Liver (tissue), 9 donors: Measurements from ENCODE around the gene BACH2. TPM values are rescaled to one million over a fixed set of nuclear protein-coding genes. Genes with fewer than 3 reads are reported as not detected.

Experiments
- DNase-seq: peaks from one replicate; pipeline ENCODE4 v3.0.0-alpha.2; 2017; ENCODE audit warnings: low spot score
- H3K27ac ChIP-seq, 2 donors: one replicate each; pipeline ENCODE4 v1.7.0; 2013; ENCODE audit warnings: inconsistent platforms in 2 of 2, low read length in 2 of 2, control low read depth in 1 of 2, low read depth in 1 of 2, mild to moderate bottlenecking in 1 of 2
- H3K27me3 ChIP-seq, 4 donors: one replicate each; pipeline versions ENCODE4 v1.6.1 to v1.7.0; 2013; ENCODE audit warnings: low read length in 3 of 4, inconsistent platforms in 1 of 4, mild to moderate bottlenecking in 1 of 4, moderate library complexity in 1 of 4; ENCODE audit not compliant: control insufficient read depth in 4 of 4, insufficient read depth in 4 of 4
- H3K36me3 ChIP-seq, 4 donors: one replicate each; pipeline versions ENCODE4 v1.6.1 to v1.7.0; 2013; ENCODE audit warnings: low read length in 3 of 4, mild to moderate bottlenecking in 3 of 4, low read depth in 1 of 4, moderate library complexity in 1 of 4; ENCODE audit not compliant: control insufficient read depth in 4 of 4, insufficient read depth in 3 of 4
- H3K4me1 ChIP-seq, 4 donors: one replicate each; pipeline versions ENCODE4 v1.6.1 to v1.7.0; 2013; ENCODE audit warnings: low read length in 3 of 4, mild to moderate bottlenecking in 3 of 4, moderate library complexity in 1 of 4; ENCODE audit not compliant: control insufficient read depth in 4 of 4, insufficient read depth in 4 of 4
- H3K4me3 ChIP-seq, 3 donors: one replicate each; pipeline versions ENCODE4 v1.6.1 to v1.7.0; 2013; ENCODE audit warnings: low read length in 3 of 3, control low read depth in 1 of 3, low read depth in 1 of 3, mild to moderate bottlenecking in 1 of 3
- H3K9ac ChIP-seq, 2 donors: one replicate each; pipeline ENCODE4 v1.7.0; 2013; ENCODE audit warnings: low read length in 2 of 2, mild to moderate bottlenecking in 2 of 2, moderate library complexity in 2 of 2, control low read depth in 1 of 2, low read depth in 1 of 2
- H3K9me3 ChIP-seq, 4 donors: one replicate each; pipeline versions ENCODE4 v1.6.1 to v1.7.0; 2013; ENCODE audit warnings: low read length in 3 of 4; ENCODE audit not compliant: control insufficient read depth in 4 of 4
- EGR1 ChIP-seq, 2 donors: IDR thresholded peaks; 2 replicates each; pipeline ENCODE4 v1.6.1; 2016 to 2018; ENCODE audit warnings: antibody characterized with exemption in 2 of 2, low read depth in 2 of 2
- GABPA ChIP-seq, 2 donors: IDR thresholded peaks in 1 of 2; conservative IDR thresholded peaks in 1 of 2; 2 replicates each; pipeline ENCODE4 v1.6.1; 2016; ENCODE audit warnings: antibody characterized with exemption in 2 of 2, mild to moderate bottlenecking in 1 of 2, moderate library complexity in 1 of 2
- NR2F2 ChIP-seq: IDR thresholded peaks from 2 replicates; pipeline ENCODE4 v1.6.1; 2016; ENCODE audit warnings: antibody characterized with exemption
- RAD21 ChIP-seq, 2 donors: IDR thresholded peaks; 2 replicates each; pipeline ENCODE4 v1.6.1; 2016; ENCODE audit warnings: antibody characterized with exemption in 2 of 2, mild to moderate bottlenecking in 2 of 2
- SP1 ChIP-seq: IDR thresholded peaks from 2 replicates; pipeline ENCODE4 v1.6.1; 2018; ENCODE audit warnings: antibody characterized with exemption, mild to moderate bottlenecking
- YY1 ChIP-seq: IDR thresholded peaks from 2 replicates; pipeline ENCODE4 v1.6.1; 2016; ENCODE audit warnings: antibody characterized with exemption, mild to moderate bottlenecking
- WGBS: extraction: QIAGEN DNeasy Blood & Tissue Kit; methylation state at CpG from one replicate; pipeline ENCODE4 v1.1.7; 2013; 5-methylcytosine and 5-hydroxymethylcytosine counted together
- polyA plus RNA-seq, 2 donors: library from polyadenylated mRNA; stranded (reverse) in 1 of 2; unstranded in 1 of 2; fragments of 200-250 nt in 1 of 2; fragments of >200 nt in 1 of 2; fragmentation: Nextera tagmentation in 1 of 2; extraction: Ambion mirVana in 1 of 2; gene quantifications; one replicate each; pipeline versions ENCODE4 v1.2.1 to v1.2.3, GENCODE V29; 2013 to 2015
- total RNA-seq, 2 donors: library from RNA; depleted of rRNA; stranded (reverse); fragments of >200 nt; gene quantifications; one replicate each; pipeline ENCODE4 v1.2.3, GENCODE V29; 2014
- TF ChIP-seq, protein P1 (sequence below): IDR thresholded peaks from 2 replicates; pipeline ENCODE4 v1.6.1; 2016; ENCODE audit warnings: antibody characterized with exemption
- TF ChIP-seq, protein P2 (sequence below): IDR thresholded peaks from 2 replicates; pipeline ENCODE4 v1.6.1; 2016; ENCODE audit warnings: antibody characterized with exemption, mild to moderate bottlenecking
- TF ChIP-seq, protein P3 (sequence below): IDR thresholded peaks from 2 replicates; pipeline ENCODE4 v1.6.1; 2016; ENCODE audit warnings: antibody characterized with exemption
- TF ChIP-seq, protein P4 (sequence below): fragments of 150-350 bp; IDR thresholded peaks from 2 replicates; pipeline ENCODE4 v1.5.1; 2017; ENCODE audit warnings: improper control_type of control experiment, low read depth, low read length; ENCODE audit not compliant: missing input control
- donor health status: healthy.
- donor health status: healthy.
- donor health status: healthy.
- donor health status: healthy.
- donor health status: healthy.

BACH2 gene
- total and polyA plus RNA-seq, 4 donors = 1.9 to 3.7 (median 1.9) TPM

DNA sequence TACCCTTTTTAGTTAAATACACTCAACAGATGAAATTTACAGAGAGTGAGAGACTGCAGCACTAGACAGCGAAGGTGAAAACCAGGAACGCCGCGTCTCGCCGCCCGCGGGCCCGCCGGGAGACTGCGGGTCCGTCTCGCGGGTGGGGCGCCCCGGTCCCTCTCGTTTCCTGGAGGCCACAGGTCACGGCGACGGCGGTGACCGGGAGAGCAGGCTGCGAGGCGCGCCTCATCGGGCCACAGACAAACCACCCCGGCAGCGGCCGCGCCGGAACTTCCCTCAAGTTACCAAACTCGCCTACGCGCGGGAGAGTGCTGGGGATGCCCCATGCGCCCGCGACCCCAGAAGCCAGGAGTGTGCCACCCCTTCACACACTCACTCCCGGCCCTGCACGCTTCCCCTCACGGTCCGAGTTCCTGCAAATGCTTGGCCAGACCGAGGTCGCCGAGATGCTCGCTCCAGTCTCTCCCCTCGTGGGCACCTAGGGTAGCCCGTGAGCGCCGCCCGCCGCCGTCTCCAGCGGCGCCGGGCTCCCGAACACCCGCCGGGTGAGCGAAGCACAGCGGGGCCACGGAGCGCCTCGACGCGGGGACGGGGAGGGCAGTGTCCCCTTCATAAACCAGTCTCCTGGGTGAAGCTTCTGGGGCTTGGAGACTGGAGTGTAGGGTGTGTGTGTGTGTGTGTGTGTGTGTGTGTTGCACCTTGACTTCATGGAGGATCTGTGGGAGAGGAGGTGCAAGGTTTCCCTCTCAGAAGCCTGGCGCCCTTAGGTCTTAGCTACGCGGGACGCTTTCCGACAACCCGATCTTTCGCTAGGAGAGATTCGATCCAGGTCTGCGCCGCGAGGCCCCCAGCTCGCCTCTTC, 1.4 kb downstream of the BACH2 start:
- no peaks in the 10 kb centered on the region for H3K27me3 ChIP-seq
- H3K4me3 ChIP-seq = peak overlapping the region; percentile 83 to 93 (median 88)
- no peaks in the 10 kb centered on the region for H3K36me3 ChIP-seq
- TF ChIP-seq NR2F2 (no peak), GABPA (IDR thresholded peaks at IDR 0.05 in 1 of 2, conservative IDR thresholded peaks at IDR 0.05 in 1 of 2) (no peak), YY1 (peak; percentile 14), RAD21 (IDR thresholded peaks at IDR 0.05) (peak; percentile 16 to 35)
- TF ChIP-seq, protein P1, sequence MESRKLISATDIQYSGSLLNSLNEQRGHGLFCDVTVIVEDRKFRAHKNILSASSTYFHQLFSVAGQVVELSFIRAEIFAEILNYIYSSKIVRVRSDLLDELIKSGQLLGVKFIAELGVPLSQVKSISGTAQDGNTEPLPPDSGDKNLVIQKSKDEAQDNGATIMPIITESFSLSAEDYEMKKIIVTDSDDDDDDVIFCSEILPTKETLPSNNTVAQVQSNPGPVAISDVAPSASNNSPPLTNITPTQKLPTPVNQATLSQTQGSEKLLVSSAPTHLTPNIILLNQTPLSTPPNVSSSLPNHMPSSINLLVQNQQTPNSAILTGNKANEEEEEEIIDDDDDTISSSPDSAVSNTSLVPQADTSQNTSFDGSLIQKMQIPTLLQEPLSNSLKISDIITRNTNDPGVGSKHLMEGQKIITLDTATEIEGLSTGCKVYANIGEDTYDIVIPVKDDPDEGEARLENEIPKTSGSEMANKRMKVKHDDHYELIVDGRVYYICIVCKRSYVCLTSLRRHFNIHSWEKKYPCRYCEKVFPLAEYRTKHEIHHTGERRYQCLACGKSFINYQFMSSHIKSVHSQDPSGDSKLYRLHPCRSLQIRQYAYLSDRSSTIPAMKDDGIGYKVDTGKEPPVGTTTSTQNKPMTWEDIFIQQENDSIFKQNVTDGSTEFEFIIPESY = no peak
- no peaks in the 10 kb centered on the region for H3K9me3 ChIP-seq
- peak overlapping the region; percentile 75 to 90 for H3K9ac ChIP-seq
- H3K4me1 ChIP-seq = peaks cover 6 to 51% (median 40%) of the 10 kb centered on the region in 4 donors
- H3K27ac ChIP-seq = peak overlapping the region; percentile 77 to 81
- no peak for DNase-seq
- under 1% methylated on average over 79 of the region's 79 CpGs for WGBS

DNA sequence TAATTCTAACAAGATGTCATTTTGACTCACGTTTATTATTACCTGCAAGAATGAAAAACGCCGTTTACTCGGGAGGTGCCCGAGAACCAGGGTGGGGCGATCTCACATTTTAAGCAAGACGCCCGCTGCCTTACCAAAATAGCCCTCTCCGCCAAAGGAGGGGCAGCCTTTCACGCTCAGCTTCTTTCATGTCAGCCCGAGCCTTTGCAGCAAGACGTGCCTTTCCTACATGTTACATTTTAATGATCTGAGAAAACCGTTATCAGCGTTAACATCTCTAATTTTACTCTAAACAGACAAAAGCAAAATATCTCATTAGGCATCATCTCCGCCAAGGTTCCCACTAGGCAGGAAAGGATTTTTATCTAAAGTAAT, 2.0 kb downstream of the BACH2 start:
- Histone ChIP-seq H3K36me3 (no peaks in the 10 kb centered on the region), H3K9me3 (no peaks in the 10 kb centered on the region), H3K27ac (peak overlapping the region; percentile 77 to 81), H3K4me3 (peak overlapping the region; percentile 83 to 93 (median 88)), H3K9ac (peak overlapping the region; percentile 49 to 90), H3K4me1 (peaks cover 8 to 56% (median 44%) of the 10 kb centered on the region in 4 donors), H3K27me3 (no peaks in the 10 kb centered on the region)
- DNase-seq = no peak
- TF ChIP-seq, protein P2, sequence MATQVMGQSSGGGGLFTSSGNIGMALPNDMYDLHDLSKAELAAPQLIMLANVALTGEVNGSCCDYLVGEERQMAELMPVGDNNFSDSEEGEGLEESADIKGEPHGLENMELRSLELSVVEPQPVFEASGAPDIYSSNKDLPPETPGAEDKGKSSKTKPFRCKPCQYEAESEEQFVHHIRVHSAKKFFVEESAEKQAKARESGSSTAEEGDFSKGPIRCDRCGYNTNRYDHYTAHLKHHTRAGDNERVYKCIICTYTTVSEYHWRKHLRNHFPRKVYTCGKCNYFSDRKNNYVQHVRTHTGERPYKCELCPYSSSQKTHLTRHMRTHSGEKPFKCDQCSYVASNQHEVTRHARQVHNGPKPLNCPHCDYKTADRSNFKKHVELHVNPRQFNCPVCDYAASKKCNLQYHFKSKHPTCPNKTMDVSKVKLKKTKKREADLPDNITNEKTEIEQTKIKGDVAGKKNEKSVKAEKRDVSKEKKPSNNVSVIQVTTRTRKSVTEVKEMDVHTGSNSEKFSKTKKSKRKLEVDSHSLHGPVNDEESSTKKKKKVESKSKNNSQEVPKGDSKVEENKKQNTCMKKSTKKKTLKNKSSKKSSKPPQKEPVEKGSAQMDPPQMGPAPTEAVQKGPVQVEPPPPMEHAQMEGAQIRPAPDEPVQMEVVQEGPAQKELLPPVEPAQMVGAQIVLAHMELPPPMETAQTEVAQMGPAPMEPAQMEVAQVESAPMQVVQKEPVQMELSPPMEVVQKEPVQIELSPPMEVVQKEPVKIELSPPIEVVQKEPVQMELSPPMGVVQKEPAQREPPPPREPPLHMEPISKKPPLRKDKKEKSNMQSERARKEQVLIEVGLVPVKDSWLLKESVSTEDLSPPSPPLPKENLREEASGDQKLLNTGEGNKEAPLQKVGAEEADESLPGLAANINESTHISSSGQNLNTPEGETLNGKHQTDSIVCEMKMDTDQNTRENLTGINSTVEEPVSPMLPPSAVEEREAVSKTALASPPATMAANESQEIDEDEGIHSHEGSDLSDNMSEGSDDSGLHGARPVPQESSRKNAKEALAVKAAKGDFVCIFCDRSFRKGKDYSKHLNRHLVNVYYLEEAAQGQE = no peak
- TF ChIP-seq SP1 (no peak), NR2F2 (no peak), YY1 (no peak), EGR1 (IDR thresholded peaks at IDR 0.05; ENCODE audit: low read depth in 2 of 2) (no peak)
- TF ChIP-seq, protein P3, sequence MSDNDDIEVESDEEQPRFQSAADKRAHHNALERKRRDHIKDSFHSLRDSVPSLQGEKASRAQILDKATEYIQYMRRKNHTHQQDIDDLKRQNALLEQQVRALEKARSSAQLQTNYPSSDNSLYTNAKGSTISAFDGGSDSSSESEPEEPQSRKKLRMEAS = no peak
- TF ChIP-seq, protein P4, sequence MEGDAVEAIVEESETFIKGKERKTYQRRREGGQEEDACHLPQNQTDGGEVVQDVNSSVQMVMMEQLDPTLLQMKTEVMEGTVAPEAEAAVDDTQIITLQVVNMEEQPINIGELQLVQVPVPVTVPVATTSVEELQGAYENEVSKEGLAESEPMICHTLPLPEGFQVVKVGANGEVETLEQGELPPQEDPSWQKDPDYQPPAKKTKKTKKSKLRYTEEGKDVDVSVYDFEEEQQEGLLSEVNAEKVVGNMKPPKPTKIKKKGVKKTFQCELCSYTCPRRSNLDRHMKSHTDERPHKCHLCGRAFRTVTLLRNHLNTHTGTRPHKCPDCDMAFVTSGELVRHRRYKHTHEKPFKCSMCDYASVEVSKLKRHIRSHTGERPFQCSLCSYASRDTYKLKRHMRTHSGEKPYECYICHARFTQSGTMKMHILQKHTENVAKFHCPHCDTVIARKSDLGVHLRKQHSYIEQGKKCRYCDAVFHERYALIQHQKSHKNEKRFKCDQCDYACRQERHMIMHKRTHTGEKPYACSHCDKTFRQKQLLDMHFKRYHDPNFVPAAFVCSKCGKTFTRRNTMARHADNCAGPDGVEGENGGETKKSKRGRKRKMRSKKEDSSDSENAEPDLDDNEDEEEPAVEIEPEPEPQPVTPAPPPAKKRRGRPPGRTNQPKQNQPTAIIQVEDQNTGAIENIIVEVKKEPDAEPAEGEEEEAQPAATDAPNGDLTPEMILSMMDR = no peak
- WGBS = 21% methylated on average over 15 of the region's 15 CpGs
